ENCODE measurements around the gene MLXIP.

- TF ChIP-seq, protein P1, sequence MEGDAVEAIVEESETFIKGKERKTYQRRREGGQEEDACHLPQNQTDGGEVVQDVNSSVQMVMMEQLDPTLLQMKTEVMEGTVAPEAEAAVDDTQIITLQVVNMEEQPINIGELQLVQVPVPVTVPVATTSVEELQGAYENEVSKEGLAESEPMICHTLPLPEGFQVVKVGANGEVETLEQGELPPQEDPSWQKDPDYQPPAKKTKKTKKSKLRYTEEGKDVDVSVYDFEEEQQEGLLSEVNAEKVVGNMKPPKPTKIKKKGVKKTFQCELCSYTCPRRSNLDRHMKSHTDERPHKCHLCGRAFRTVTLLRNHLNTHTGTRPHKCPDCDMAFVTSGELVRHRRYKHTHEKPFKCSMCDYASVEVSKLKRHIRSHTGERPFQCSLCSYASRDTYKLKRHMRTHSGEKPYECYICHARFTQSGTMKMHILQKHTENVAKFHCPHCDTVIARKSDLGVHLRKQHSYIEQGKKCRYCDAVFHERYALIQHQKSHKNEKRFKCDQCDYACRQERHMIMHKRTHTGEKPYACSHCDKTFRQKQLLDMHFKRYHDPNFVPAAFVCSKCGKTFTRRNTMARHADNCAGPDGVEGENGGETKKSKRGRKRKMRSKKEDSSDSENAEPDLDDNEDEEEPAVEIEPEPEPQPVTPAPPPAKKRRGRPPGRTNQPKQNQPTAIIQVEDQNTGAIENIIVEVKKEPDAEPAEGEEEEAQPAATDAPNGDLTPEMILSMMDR (IDR thresholded peaks at IDR 0.05) = no peak
- no peak for TF ChIP-seq POLR2A (IDR thresholded peaks at IDR 0.05)
These were observed 63.6 kb downstream of the MLXIP start for GRCh38 chr12:122141911-122142725.

All from right lobe of liver (tissue), 4 donors.